ENCODE data around the gene POLRMT.
A peak's percentile ranks its signal among the peaks of the same experiment; 100 is the strongest.
"Not testable (repeated sequence)": the region's sequence is repeated elsewhere in the genome, so short reads cannot be mapped to it uniquely, and the experiment has no call there.

The POLRMT gene

GRCh38 chr19:609004-609346, 24.4 kb downstream of the POLRMT start:
- no peak for DNase-seq

GRCh38 chr19:608155-609003, 25.0 kb downstream of the POLRMT start:
- DNase-seq = no peak

- no peak for DNase-seq
Measured at GRCh38 chr19:607301-608154, 25.8 kb downstream of the POLRMT start.

- DNase-seq = not testable (repeated sequence)
Measured at GRCh38 chr19:605061-605971, 28.0 kb downstream of the POLRMT start.

GRCh38 chr19:604355-604754, 29.0 kb downstream of the POLRMT start:
- DNase-seq = peak; percentile 34 to 41

- DNase-seq = not testable (repeated sequence)
Measured at GRCh38 chr19:603779-604178, 29.6 kb downstream of the POLRMT start.

- DNase-seq = not testable (repeated sequence)
Measured at GRCh38 chr19:603302-603639, 30.1 kb downstream of the POLRMT start.

- no peak for DNase-seq
Measured at GRCh38 chr19:602391-603301, 30.7 kb downstream of the POLRMT start.

GRCh38 chr19:601790-602189, 31.5 kb downstream of the POLRMT start:
- DNase-seq = no peak

- no peak for DNase-seq
Measured at GRCh38 chr19:601310-601709, 32.0 kb downstream of the POLRMT start.

GRCh38 chr19:597406-598315, 35.7 kb downstream of the POLRMT start:
- DNase-seq = no peak

- no peak for DNase-seq
Measured at GRCh38 chr19:596263-596655, 37.1 kb downstream of the POLRMT start.

- DNase-seq = no peak
Measured at GRCh38 chr19:595326-596262, 37.7 kb downstream of the POLRMT start.

- no peak for DNase-seq
Measured at GRCh38 chr19:594265-594870, 39.0 kb downstream of the POLRMT start.

- DNase-seq = no peak
Measured at GRCh38 chr19:593505-593904, 39.8 kb downstream of the POLRMT start.

- no peak for DNase-seq
Measured at GRCh38 chr19:593055-593454, 40.3 kb downstream of the POLRMT start.

GRCh38 chr19:592101-592500, 41.2 kb downstream of the POLRMT start:
- no peak for DNase-seq

GRCh38 chr19:591099-591958, 42.0 kb downstream of the POLRMT start:
- DNase-seq = no peak
